GM12878 (cell line): ENCODE results near the gene PSMA1. TPM values are rescaled to one million over a fixed set of nuclear protein-coding genes. Genes with fewer than 3 reads are reported as not detected.

Experiments used
- ATAC-seq: fragments of 200-7000 bp; cut with Tn5 transposase; 3 replicates; pipeline ENCODE4 v1.9.1; 2020; ENCODE audit warnings: mild to moderate bottlenecking, moderate library complexity
- BruUV-seq: library from RNA; stranded (reverse); fragments of 400-500 nt; replicated peaks from 2 replicates; lab custom pipeline; 2021; lab: Mats Ljungman, UMichigan
- CTCF ChIA-PET: fragments of 300-600 bp; sonication (Branson Sonifier 250); formaldehyde crosslinking; extraction: SDS; loops from one replicate; lab custom pipeline; 2021; ENCODE audit warnings: inconsistent platforms; lab: Yijun Ruan, JAX
- POLR2A ChIA-PET: fragments of 350-600 bp; formaldehyde crosslinking; extraction: SDS; loops from one replicate; lab custom pipeline; 2021; ENCODE audit warnings: inconsistent platforms; lab: Charles Lee
- RAD21 ChIA-PET: fragments of 300-600 bp; sonication (Branson Sonifier 250); formaldehyde crosslinking; loops from one replicate; lab custom pipeline; 2023; ENCODE audit warnings: antibody characterized with exemption; ENCODE audit not compliant: unreplicated experiment; lab: Charles Lee
- SMC1A ChIA-PET: fragments of 300-600 bp; sonication (Branson Sonifier 250); formaldehyde crosslinking; loops from one replicate; lab custom pipeline; 2023; ENCODE audit not compliant: unreplicated experiment, uncharacterized antibody; lab: Charles Lee
- DNase-seq: peaks from one replicate; pipeline ENCODE4 v3.0.0-alpha.2; 2011; ENCODE audit warnings: low read depth, low spot score
- FAIRE-seq: peaks from 3 replicates; lab custom pipeline; 2011; peaks lifted over from hg19 to GRCh38; lab: Jason Lieb, UNC
- H2AFZ ChIP-seq: 2 replicates; pipeline ENCODE4 v1.6.0; 2011; ENCODE audit warnings: low read depth, low read length, control low read depth; ENCODE audit not compliant: control insufficient read depth
- H3K27ac ChIP-seq: 2 replicates; pipeline ENCODE4 v1.5.1; 2011; ENCODE audit warnings: control low read depth; ENCODE audit not compliant: control insufficient read depth, insufficient read depth
- H3K27me3 ChIP-seq, 2 experiments: replicated peaks in 1 of 2; 2 replicates each; pipeline versions ENCODE4 v1.6.0 to v1.6.1; 2011; ENCODE audit warnings: low read length in 1 of 2; ENCODE audit not compliant: control insufficient read depth in 2 of 2, insufficient read depth in 2 of 2
- H3K36me3 ChIP-seq, 2 experiments: 2 replicates each; pipeline ENCODE4 v1.5.1; 2011; ENCODE audit warnings: low read length in 1 of 2; ENCODE audit not compliant: control insufficient read depth in 2 of 2, insufficient read depth in 2 of 2
- H3K4me1 ChIP-seq: 2 replicates; pipeline ENCODE4 v1.6.1; 2011; ENCODE audit warnings: mild to moderate bottlenecking, low read length, moderate library complexity, mixed read lengths; ENCODE audit not compliant: control insufficient read depth, insufficient read depth
- H3K4me2 ChIP-seq: 2 replicates; pipeline ENCODE4 v1.6.0; 2011; ENCODE audit warnings: control low read depth; ENCODE audit not compliant: control insufficient read depth, insufficient read depth
- H3K4me3 ChIP-seq: fragments of 200-600 bp; sonication (generic); 2 replicates; pipeline ENCODE4 v1.5.1; 2016
- H3K79me2 ChIP-seq: 2 replicates; pipeline ENCODE4 v1.6.0; 2011; ENCODE audit warnings: low read length; ENCODE audit not compliant: control insufficient read depth, insufficient read depth
- H3K9ac ChIP-seq: 2 replicates; pipeline ENCODE4 v1.8.0; 2011; ENCODE audit warnings: low read length, control low read depth, mixed read lengths; ENCODE audit not compliant: control insufficient read depth, insufficient read depth
- H3K9me3 ChIP-seq: replicated peaks from 3 replicates; pipeline ENCODE4 v1.5.1; 2011; ENCODE audit warnings: mild to moderate bottlenecking, low read length; ENCODE audit not compliant: control insufficient read depth, insufficient read depth
- H4K20me1 ChIP-seq: 2 replicates; pipeline ENCODE4 v1.6.0; 2011; ENCODE audit not compliant: control insufficient read depth, insufficient read depth
- BCL11A ChIP-seq: IDR thresholded peaks from 2 replicates; pipeline ENCODE4 v1.6.1; 2011; ENCODE audit warnings: low read depth, low read length
- BRCA1 ChIP-seq: IDR thresholded peaks from 2 replicates; pipeline ENCODE4 v1.6.1; 2011; ENCODE audit warnings: low read depth, low read length, improper control_type of control experiment
- CEBPB ChIP-seq, 2 experiments: fragments of 150-350 bp in 1 of 2; IDR thresholded peaks; 2 replicates each; pipeline ENCODE4 v1.6.1; 2012 to 2014; ENCODE audit warnings: low read depth in 2 of 2, low read length in 2 of 2, borderline replicate concordance in 1 of 2, inconsistent platforms in 1 of 2
- HDGF ChIP-seq: fragments of 450-650 bp; IDR thresholded peaks from 2 replicates; pipeline ENCODE4 v1.6.1; 2016; ENCODE audit warnings: antibody characterized with exemption
- IRF4 ChIP-seq: IDR thresholded peaks from 2 replicates; pipeline ENCODE4 v1.6.1; 2011; ENCODE audit warnings: low read depth, low read length
- MYB ChIP-seq: fragments of 150-350 bp; IDR thresholded peaks from 2 replicates; pipeline ENCODE4 v1.6.1; 2014; ENCODE audit warnings: mild to moderate bottlenecking, low read depth, low read length, borderline replicate concordance
- NFYA ChIP-seq: IDR thresholded peaks from 2 replicates; pipeline ENCODE4 v1.6.1; 2011; ENCODE audit warnings: low read depth, mild to moderate bottlenecking, low read length, improper control_type of control experiment, borderline replicate concordance
- POU2F2 ChIP-seq: IDR thresholded peaks from 3 replicates; pipeline ENCODE4 v1.6.1; 2011; ENCODE audit warnings: low read depth, mild to moderate bottlenecking, low read length, borderline replicate concordance
- TBL1XR1 ChIP-seq: IDR thresholded peaks from 2 replicates; pipeline ENCODE4 v1.6.1; 2012; ENCODE audit warnings: low read depth, low read length, improper control_type of control experiment
- TCF12 ChIP-seq: IDR thresholded peaks from 2 replicates; pipeline ENCODE4 v1.6.1; 2011; ENCODE audit warnings: low read depth, mild to moderate bottlenecking, low read length
- ZNF24 ChIP-seq: fragments of 450-650 bp; IDR thresholded peaks from 2 replicates; pipeline ENCODE4 v1.6.1; 2017; ENCODE audit warnings: antibody characterized with exemption, mild to moderate bottlenecking
- ZNF274 ChIP-seq: IDR thresholded peaks from one replicate; pipeline ENCODE4 v1.8.0; 2011; ENCODE audit not compliant: insufficient read length, insufficient read depth
- WGBS: methylation state at CpG from one replicate; pipeline ENCODE4 v1.1.6; 2016; ENCODE audit warnings: low lambda C conversion rate; ENCODE audit not compliant: insufficient replicate concordance, insufficient coverage; ENCODE audit errors: missing lambda C conversion rate; 5-methylcytosine and 5-hydroxymethylcytosine counted together
- in situ Hi-C: fragments of 300-500 bp; cut with MboI; formaldehyde crosslinking; loops from 9 replicates; pipeline ENCODE4 v1.14.3; 2018; ENCODE audit warnings: mixed read lengths
- intact Hi-C: fragments of 100-400 bp; cut with micrococcal nuclease; formaldehyde crosslinking; loops from one replicate; pipeline ENCODE4 v1.14.2; 2022; ENCODE audit not compliant: unreplicated experiment
- polyA plus RNA-seq, 11 experiments: library from polyadenylated mRNA; depleted of rRNA in 4 of 11; unstranded in 6 of 11; stranded (reverse) in 5 of 11; fragments of >200 nt; fragmentation: Nextera tagmentation in 4 of 11; fragmentation: Illumina TruSeq in 1 of 11; extraction: Ambion mirVana in 4 of 11; extraction: Trizol in 1 of 11; gene quantifications; 1 replicate in 1 of 11; 2 replicates in 10 of 11; pipeline versions ENCODE4 v1.2.1 to v1.2.3, GENCODE V29; 2011 to 2016; ENCODE audit warnings: inconsistent platforms in 2 of 11, missing spikeins in 2 of 11, low read depth in 1 of 11
- total RNA-seq, 4 experiments: library from RNA; depleted of rRNA in 3 of 4; stranded (reverse); fragments of >200 nt in 3 of 4; fragmentation: Illumina TruSeq in 1 of 4; extraction: Trizol in 1 of 4; gene quantifications; 2 replicates each; pipeline versions ENCODE4 v1.2.1 to v1.2.3, GENCODE V29; 2013 to 2021
- TF ChIP-seq, protein P1 (sequence below): fragments of 450-650 bp; IDR thresholded peaks from 2 replicates; pipeline ENCODE4 v1.6.1; 2018; ENCODE audit warnings: borderline replicate concordance, mild to moderate bottlenecking; ENCODE audit not compliant: partially characterized antibody
- TF ChIP-seq, protein P2 (sequence below): fragments of 450-650 bp; formaldehyde crosslinking; IDR thresholded peaks from 2 replicates; pipeline ENCODE4 v1.4.0; 2022; ENCODE audit warnings: mild to moderate bottlenecking, moderate library complexity

Gene PSMA1
- total and polyA plus RNA-seq, 10 of the 15 experiments (the other 5 are each of a cell fraction or from before 2014, with no cell fraction given): 185 to 678 (median 299) TPM

DNA sequence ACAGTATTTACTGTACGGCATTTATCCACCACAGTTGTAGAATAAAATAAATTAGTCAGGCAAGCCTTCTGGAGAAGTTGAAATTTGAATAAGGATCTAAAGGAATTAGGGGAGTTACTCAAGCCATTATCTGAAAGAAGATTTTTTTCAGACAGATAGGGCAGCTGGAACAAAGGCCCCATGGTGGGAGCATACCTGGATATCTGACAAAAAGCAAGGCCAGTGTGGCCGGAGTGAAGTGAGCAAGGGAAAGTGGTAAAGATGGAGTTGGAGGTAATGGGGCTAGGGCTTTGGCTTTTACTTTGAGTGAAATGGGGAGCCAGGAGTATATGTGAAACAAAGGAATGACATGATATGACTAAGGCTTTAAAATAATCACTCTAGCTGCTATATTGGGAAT, 45.7 kb upstream of the PSMA1 start:
- H3K9me3 ChIP-seq: no peaks in the 10 kb centered on the region
- BruUV-seq: no TSS peak
- ATAC-seq: no peak
- H3K4me2 ChIP-seq: no peak overlapping the region
- H3K4me1 ChIP-seq: no peaks in the 10 kb centered on the region
- ChIA-PET CTCF (interaction anchor here (0.8 to 1.1 kb wide), 2 partner anchors 10 to 340 kb away, joined by 3 read pairs; no protein-coding TSS in a partner anchor), POLR2A (no interaction called here), SMC1A (interaction anchor here (1.0 kb wide), 1 partner anchor 32 kb away, joined by 3 read pairs; no protein-coding TSS in a partner anchor), RAD21 (no interaction called here)
- no peaks in the 10 kb centered on the region for H3K79me2 ChIP-seq
- DNase-seq: no peak
- H3K4me3 ChIP-seq: no peak overlapping the region
- no peak for TF ChIP-seq ZNF274
- TF ChIP-seq, protein P1, sequence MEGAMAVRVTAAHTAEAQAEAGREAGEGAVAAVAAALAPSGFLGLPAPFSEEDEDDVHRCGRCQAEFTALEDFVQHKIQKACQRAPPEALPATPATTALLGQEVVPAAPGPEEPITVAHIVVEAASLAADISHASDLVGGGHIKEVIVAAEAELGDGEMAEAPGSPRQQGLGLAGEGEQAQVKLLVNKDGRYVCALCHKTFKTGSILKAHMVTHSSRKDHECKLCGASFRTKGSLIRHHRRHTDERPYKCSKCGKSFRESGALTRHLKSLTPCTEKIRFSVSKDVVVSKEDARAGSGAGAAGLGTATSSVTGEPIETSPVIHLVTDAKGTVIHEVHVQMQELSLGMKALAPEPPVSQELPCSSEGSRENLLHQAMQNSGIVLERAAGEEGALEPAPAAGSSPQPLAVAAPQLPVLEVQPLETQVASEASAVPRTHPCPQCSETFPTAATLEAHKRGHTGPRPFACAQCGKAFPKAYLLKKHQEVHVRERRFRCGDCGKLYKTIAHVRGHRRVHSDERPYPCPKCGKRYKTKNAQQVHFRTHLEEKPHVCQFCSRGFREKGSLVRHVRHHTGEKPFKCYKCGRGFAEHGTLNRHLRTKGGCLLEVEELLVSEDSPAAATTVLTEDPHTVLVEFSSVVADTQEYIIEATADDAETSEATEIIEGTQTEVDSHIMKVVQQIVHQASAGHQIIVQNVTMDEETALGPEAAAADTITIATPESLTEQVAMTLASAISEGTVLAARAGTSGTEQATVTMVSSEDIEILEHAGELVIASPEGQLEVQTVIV: no peak
- no peak for TF ChIP-seq BCL11A
- no peak for TF ChIP-seq HDGF
- TF ChIP-seq NFYA: no peak
- no peak for TF ChIP-seq BRCA1
- TF ChIP-seq, protein P2, sequence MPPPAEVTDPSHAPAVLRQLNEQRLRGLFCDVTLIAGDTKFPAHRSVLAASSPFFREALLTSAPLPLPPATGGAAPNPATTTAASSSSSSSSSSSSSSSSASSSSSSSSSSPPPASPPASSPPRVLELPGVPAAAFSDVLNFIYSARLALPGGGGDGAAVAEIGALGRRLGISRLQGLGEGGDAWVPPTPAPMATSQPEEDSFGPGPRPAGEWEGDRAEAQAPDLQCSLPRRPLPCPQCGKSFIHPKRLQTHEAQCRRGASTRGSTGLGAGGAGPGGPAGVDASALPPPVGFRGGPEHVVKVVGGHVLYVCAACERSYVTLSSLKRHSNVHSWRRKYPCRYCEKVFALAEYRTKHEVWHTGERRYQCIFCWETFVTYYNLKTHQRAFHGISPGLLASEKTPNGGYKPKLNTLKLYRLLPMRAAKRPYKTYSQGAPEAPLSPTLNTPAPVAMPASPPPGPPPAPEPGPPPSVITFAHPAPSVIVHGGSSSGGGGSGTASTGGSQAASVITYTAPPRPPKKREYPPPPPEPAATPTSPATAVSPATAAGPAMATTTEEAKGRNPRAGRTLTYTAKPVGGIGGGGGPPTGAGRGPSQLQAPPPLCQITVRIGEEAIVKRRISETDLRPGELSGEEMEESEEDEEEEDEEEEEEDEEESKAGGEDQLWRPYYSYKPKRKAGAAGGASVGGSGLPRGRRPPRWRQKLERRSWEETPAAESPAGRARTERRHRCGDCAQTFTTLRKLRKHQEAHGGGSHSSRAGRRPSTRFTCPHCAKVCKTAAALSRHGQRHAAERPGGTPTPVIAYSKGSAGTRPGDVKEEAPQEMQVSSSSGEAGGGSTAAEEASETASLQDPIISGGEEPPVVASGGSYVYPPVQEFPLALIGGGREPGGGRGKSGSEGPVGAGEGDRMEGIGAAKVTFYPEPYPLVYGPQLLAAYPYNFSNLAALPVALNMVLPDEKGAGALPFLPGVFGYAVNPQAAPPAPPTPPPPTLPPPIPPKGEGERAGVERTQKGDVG (CRISPR knock-in tag): no peak
- no peak for TF ChIP-seq POU2F2
- no peak for TF ChIP-seq CEBPB (IDR thresholded peaks at IDR 0.05; ENCODE audit: borderline replicate concordance in 1 of 2, low read depth in 2 of 2, low read length in 2 of 2)
- TF ChIP-seq TBL1XR1: no peak
- TF ChIP-seq TCF12: no peak
- no peak for TF ChIP-seq MYB
- TF ChIP-seq IRF4: no peak
- no peak for TF ChIP-seq ZNF24
- in situ Hi-C loops (no loop called here), intact Hi-C loops (no loop called here)
- H4K20me1 ChIP-seq: no peaks in the 10 kb centered on the region
- no peak overlapping the region for H2AFZ ChIP-seq
- no peak for FAIRE-seq
- 93% methylated on average over 2 of the region's 2 CpGs for WGBS
- no peak overlapping the region for H3K9ac ChIP-seq
- no peaks in the 10 kb centered on the region for H3K36me3 ChIP-seq
- H3K27ac ChIP-seq: no peak overlapping the region
- no peaks in the 10 kb centered on the region for H3K27me3 ChIP-seq
